ENCODE data around the gene CWF19L2. TPM values are rescaled to one million over a fixed set of nuclear protein-coding genes. Genes with fewer than 3 reads are reported as not detected.
"Not testable (repeated sequence)": the region's sequence is repeated elsewhere in the genome, so short reads cannot be mapped to it uniquely, and the experiment has no call there.

CWF19L2 gene
- total and polyA plus RNA-seq, 5 experiments from 2014 or later, result 6.2 to 35.7 (median 8.7) TPM

DNA sequence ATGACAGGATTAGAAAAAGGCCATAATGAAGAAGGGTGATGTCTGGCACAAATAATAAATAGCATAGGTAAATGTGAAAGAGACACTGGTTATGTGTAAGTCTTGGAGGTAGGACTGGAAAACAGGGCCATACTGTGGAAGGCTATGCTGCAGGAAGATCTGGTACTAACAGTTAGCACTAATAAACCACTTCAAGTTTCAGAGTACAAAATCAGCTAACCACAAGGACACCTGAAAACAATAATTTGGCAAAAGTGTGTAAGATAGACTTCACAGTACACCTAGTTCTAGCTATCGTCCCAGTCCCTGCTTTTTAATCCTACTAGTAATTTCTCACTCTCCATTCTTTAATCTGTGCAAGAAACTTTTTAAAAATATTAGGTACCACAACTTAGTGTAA is 44.3 kb downstream of the CWF19L2 start:
- ATAC-seq (no peak), DNase-seq (no peak)
- Mint-ChIP-seq H3K27me3 (no peaks in the 10 kb centered on the region), H3K4me1 (peaks cover 0 to 9% (median 0%) of the 10 kb centered on the region in 4 donors), H3K27ac (no peak overlapping the region), H3K36me3 (peaks cover 8 to 91% (median 51%) of the 10 kb centered on the region in 3 donors), H3K4me3 (no peak overlapping the region), H3K9me3 (no peaks in the 10 kb centered on the region)
- POLR2A ChIA-PET, result no interaction called here

DNA sequence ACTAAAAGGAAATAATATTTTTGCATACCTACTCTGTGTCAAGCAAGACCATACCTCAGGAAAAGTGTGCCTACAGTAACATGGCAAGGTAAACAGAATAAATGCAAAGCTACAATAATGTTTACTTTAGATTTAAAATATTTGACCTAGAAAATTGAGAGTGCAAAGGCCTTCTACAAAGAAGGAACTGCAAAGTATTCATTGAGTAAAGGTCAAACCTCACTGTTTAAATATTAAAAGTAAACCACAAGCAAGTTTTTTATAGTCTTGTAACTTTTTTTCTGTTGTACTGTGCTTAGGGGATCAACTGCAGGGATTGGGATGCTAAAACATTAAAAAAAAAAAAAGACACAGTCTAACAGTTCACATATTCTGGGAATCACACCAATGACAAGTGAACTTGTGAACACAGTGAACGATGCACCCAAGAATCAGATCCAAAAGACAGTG is 48.8 kb downstream of the CWF19L2 start:
- H3K27me3 Mint-ChIP-seq, result no peaks in the 10 kb centered on the region
- no peak overlapping the region for H3K27ac Mint-ChIP-seq
- H3K4me3 Mint-ChIP-seq, result no peak overlapping the region
- POLR2A ChIA-PET, result no interaction called here
- ATAC-seq, result no peak
- peaks cover 0 to 8% (median 1%) of the 10 kb centered on the region in 9 donors for H3K9me3 Mint-ChIP-seq
- H3K36me3 Mint-ChIP-seq, result peaks cover 31 to 86% (median 51%) of the 10 kb centered on the region in 3 donors
- DNase-seq, result no peak
- H3K4me1 Mint-ChIP-seq, result peaks cover 0 to 3% (median 0%) of the 10 kb centered on the region in 4 donors

DNA sequence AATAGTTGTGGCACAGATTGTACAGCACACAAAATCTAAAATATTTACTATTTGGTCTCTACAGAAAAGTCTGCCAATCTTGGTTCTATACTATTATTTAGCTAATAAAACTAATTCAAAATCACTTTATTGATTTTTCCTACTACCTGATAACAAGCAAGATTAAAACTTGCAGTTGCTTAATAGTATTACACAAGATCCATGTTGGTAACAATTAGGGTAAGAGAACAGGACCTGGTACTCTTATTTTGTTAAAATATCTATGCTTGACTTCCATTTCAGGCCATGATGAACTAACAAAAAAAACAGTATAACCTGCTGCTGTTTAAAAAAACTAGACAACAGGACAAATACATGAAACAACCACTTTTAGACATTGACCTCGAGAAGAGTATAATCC is 52.4 kb downstream of the CWF19L2 start:
- peaks cover 32 to 85% (median 63%) of the 10 kb centered on the region in 3 donors for H3K36me3 Mint-ChIP-seq
- H3K9me3 Mint-ChIP-seq, result peaks cover 0 to 24% (median 7%) of the 10 kb centered on the region in 9 donors
- peaks cover 0 to 10% (median 2%) of the 10 kb centered on the region in 4 donors for H3K4me1 Mint-ChIP-seq
- no peak for DNase-seq
- H3K4me3 Mint-ChIP-seq, result no peak overlapping the region
- no peaks in the 10 kb centered on the region for H3K27me3 Mint-ChIP-seq
- no peak overlapping the region for H3K27ac Mint-ChIP-seq
- POLR2A ChIA-PET, result no interaction called here
- no peak for ATAC-seq

DNA sequence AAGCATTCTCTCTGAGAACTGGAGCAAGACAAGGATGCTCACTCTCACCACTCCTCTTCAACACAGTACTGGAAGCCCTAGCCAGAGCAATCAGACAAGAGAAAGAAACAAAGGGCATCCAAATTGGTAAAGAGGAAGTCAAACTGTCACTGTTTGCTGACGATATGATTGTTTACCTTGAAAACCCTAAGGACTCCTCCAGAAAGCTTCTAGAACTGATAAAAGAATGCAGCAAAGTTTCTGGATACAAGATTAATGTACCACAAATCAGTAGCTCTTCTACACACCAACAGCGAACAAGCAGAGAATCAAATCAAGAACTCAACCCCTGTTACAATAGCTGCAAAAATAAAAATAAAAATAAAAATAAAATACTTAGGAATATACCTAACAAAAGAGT is 56.5 kb downstream of the CWF19L2 start:
- not testable (repeated sequence) for H3K27ac Mint-ChIP-seq

DNA sequence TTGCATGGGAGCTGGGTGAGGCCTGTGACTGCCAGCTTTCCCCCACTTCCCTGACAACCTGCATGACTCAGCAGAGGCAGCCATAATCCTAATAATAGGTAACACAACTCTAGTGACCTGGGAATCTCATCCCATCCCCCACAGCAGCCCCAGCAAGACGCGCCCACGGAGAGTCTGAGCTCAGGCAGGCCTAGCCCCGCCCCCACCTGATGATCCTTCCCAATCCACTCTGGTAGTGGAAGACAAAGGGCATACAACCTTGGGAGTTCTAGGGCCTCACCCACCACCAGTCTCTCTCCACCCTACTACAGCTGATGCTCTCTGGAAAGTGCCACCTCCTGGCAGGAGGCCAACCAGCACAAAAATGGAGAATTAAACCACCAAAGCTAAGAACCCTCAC is 60.3 kb downstream of the CWF19L2 start:
- DNase-seq, result no peak
- peaks cover 2 to 12% (median 7%) of the 10 kb centered on the region in 4 donors for H3K4me1 Mint-ChIP-seq
- no peak for ATAC-seq
- H3K27me3 Mint-ChIP-seq, result no peaks in the 10 kb centered on the region
- POLR2A ChIA-PET, result no interaction called here
- H3K9me3 Mint-ChIP-seq, result peaks cover 0 to 29% (median 5%) of the 10 kb centered on the region in 9 donors
- peaks cover 27 to 85% (median 58%) of the 10 kb centered on the region in 3 donors for H3K36me3 Mint-ChIP-seq
- peak overlapping the region in 1 of 10 donors; percentile 46 for H3K27ac Mint-ChIP-seq
- H3K4me3 Mint-ChIP-seq, result no peak overlapping the region

More for the DNA sequence above, 56.5 kb downstream of the CWF19L2 start:
- ATAC-seq, POLR2A ChIA-PET, H3K4me1 Mint-ChIP-seq, DNase-seq, H3K4me3 Mint-ChIP-seq, H3K27me3 Mint-ChIP-seq: not testable (repeated sequence)
- peaks cover 52 to 88% (median 72%) of the 10 kb centered on the region in 3 donors for H3K36me3 Mint-ChIP-seq
- H3K9me3 Mint-ChIP-seq, result peaks cover 0 to 42% (median 12%) of the 10 kb centered on the region in 9 donors

DNA sequence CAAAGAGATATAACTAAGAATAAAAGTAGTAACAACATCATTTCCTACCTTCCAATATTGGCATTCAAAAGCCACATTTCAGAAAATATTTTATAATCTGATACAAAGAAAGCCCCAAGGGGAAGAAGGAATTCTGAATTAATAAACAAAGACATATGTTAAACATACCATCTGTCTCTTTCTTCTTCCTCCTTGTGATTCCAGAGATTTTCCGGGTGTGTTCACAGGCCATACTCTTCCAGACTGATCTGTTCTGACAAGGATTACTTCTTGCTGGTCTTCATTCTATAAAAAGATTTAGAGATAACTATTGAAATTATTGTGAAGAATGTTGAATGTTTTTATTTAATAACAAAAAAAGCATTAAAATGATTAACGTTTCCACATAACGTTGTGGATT is 65.0 kb downstream of the CWF19L2 start:
- no peak overlapping the region for H3K27ac Mint-ChIP-seq
- H3K36me3 Mint-ChIP-seq, result peaks cover 25 to 86% (median 46%) of the 10 kb centered on the region in 3 donors
- POLR2A ChIA-PET, result no interaction called here
- no peaks in the 10 kb centered on the region for H3K27me3 Mint-ChIP-seq
- no peak overlapping the region for H3K4me3 Mint-ChIP-seq
- peaks cover 3 to 11% (median 7%) of the 10 kb centered on the region in 4 donors for H3K4me1 Mint-ChIP-seq
- no peaks in the 10 kb centered on the region for H3K9me3 Mint-ChIP-seq
- DNase-seq (no peak), ATAC-seq (no peak)

DNA sequence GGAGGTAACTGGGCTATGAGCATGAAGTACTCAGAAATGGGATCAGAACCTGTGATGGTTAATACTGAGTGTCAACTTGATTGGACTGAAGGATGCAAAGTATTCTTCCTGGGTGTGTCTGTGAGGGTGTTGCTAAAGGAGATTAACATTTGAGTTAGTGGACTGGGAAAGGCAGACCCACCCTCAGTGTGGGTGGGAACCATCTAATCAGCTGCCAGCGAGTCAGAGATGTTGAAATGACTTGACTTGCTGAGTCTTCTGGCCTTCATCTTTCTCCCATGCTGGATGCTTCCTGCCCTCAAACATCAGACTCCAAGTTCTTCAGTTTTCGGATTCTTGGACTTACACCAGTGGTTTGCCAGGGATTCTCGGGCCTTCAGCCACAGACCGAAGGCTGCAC is 66.9 kb downstream of the CWF19L2 start:
- H3K27ac Mint-ChIP-seq, H3K9me3 Mint-ChIP-seq, ATAC-seq, H3K4me3 Mint-ChIP-seq, POLR2A ChIA-PET, DNase-seq, H3K27me3 Mint-ChIP-seq: not testable (repeated sequence)
- H3K36me3 Mint-ChIP-seq, result peaks cover 25 to 83% (median 47%) of the 10 kb centered on the region in 3 donors
- H3K4me1 Mint-ChIP-seq, result peaks cover 14 to 22% (median 19%) of the 10 kb centered on the region in 4 donors

DNA sequence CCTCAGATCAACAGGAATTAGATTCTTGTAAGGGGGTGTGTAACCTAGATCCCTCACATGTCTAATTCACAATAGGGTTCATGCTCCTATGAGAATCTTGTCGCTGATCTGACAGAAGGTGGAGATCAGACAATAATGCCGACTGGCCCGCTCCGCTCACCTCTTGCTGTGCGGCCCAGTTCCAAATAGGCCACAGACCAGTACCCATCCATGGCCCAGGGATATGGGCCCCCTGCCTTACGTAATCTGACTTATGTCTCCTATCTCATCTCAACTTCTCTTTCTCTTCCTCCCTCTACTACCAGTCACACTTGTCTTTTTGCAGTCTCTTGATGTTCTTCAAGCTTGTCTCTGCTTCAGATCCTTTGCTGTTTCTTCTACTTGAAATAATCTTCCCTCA is 70.0 kb downstream of the CWF19L2 start:
- POLR2A ChIA-PET, result no interaction called here
- Mint-ChIP-seq H3K9me3 (no peaks in the 10 kb centered on the region), H3K36me3 (peaks cover 25 to 74% (median 42%) of the 10 kb centered on the region in 3 donors), H3K27ac (peak overlapping the region in 1 of 10 donors; percentile 0), H3K27me3 (no peaks in the 10 kb centered on the region), H3K4me3 (no peak overlapping the region), H3K4me1 (peaks cover 14 to 24% (median 19%) of the 10 kb centered on the region in 4 donors)
- no peak for DNase-seq
- ATAC-seq, result no peak

DNA sequence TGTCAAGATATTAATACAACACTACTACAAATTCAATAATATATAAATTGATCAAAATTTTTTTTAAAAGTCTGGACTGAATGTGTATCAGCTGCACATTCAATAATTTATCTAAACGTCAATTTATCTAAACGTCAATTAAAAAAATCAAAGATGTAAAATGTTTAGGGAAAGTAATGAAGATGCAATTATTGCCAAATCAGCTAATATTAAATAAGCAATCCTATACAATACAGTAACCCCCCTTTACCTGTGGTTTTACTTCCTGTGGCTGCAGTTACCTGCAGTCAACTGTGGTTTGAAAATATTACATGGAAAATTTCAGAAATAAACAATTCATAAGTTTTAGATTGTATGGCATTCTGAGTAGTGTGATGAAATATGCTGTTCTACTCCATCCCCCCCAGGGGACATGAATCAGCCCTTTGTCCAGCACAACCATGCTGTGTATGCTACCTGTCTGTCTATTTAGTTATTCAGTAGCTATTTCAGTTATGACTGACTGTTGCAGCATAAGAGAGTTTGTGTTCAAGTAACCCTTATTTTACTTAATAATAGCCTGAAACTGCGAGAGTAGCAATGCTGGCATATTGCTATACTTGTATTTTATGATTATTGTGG is 72.2 kb downstream of the CWF19L2 start:
- POLR2A ChIA-PET, result no interaction called here
- Mint-ChIP-seq H3K4me3 (no peak overlapping the region), H3K27me3 (no peaks in the 10 kb centered on the region), H3K4me1 (peaks cover 14 to 24% (median 19%) of the 10 kb centered on the region in 4 donors), H3K36me3 (peaks cover 18 to 60% (median 39%) of the 10 kb centered on the region in 3 donors), H3K27ac (no peak overlapping the region), H3K9me3 (no peaks in the 10 kb centered on the region)
- DNase-seq (no peak), ATAC-seq (no peak)

DNA sequence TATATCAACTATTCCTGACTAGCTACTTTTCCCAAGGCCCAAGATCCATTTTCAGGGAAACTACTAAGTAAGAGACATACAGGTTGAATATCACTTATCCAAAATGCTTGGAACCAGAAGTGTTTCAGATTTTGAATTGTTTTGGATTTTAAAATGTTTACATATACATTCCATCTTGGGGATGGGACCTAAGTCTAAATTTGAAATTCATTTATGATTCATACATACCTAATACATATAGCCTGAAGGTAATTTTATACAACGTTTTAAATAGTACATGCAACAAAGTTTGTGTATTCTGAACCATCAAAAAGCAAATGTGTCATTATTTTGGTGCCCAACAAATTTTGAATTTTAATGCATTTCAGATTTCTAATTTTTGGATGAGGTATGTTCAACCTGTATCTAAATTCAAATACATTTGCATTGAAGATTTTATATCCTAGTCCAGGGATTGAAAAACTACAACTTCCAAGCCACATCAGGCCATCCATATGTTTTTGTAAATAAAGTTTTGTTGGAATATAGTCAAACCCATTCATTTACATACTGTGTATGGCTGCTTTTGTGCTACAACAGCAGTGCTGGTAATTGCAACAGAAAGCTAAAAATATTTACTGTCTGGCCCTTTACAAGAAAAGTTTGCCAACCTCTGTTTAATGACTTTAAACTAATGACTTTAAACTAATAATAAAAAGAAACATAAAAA is 73.3 kb downstream of the CWF19L2 start:
- Mint-ChIP-seq H3K4me3 (no peak overlapping the region), H3K27ac (no peak overlapping the region), H3K36me3 (peaks cover 15 to 53% (median 35%) of the 10 kb centered on the region in 3 donors), H3K9me3 (no peaks in the 10 kb centered on the region), H3K27me3 (no peaks in the 10 kb centered on the region), H3K4me1 (peaks cover 12 to 22% (median 19%) of the 10 kb centered on the region in 4 donors)
- ATAC-seq (no peak), DNase-seq (no peak)
- POLR2A ChIA-PET, result interaction anchor here (0.6 kb wide), 1 partner anchor 99 kb away, joined by 3 read pairs; no protein-coding TSS in a partner anchor

DNA sequence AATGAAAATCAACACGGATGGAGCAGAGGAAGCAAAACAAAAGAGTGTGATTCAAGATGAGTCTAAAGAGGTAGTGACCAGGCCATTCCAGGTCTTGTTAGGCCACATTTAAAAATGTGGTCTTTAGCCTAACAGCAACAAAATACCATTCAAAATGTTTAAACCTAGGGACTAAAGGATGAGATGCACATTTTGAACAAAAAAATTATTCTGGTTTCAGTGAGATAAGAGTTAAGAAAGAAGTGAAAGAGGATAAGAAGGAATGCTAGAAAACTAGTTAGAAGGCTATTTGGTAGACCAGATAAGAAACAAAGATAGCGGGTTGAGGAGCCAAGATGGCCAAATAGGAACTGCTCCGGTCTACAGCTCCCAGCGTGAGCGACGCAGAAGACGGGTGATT is 85.2 kb downstream of the CWF19L2 start:
- peak overlapping the region in 5 of 10 donors; percentile 18 to 92 (median 54) for H3K27ac Mint-ChIP-seq

DNA sequence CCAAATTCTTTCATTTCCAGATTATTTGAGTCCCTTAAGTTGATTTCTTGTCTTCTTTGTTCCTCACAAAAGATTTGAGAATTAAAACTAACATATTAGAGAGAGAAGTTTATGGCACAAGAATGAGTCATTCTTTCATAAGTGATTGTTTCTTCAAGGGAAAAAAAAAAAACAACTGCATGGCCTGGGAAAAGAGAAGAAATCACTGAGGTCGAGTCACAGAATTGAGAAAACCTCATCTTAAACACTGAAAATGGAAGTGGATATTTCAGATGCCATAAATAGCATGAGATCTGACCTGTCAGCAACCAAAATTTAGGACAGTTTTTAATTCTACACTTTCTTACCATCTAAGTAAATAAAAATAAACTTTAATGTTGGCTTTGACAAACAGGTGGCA is 87.2 kb downstream of the CWF19L2 start:
- H3K4me3 Mint-ChIP-seq, result no peak overlapping the region
- POLR2A ChIA-PET, result no interaction called here
- H3K27me3 Mint-ChIP-seq, result no peaks in the 10 kb centered on the region
- no peak overlapping the region for H3K27ac Mint-ChIP-seq
- ATAC-seq (no peak), DNase-seq (no peak)
- H3K9me3 Mint-ChIP-seq, result peaks cover 0 to 11% (median 3%) of the 10 kb centered on the region in 9 donors
- peaks cover 21 to 37% (median 22%) of the 10 kb centered on the region in 3 donors for H3K36me3 Mint-ChIP-seq
- H3K4me1 Mint-ChIP-seq, result peaks cover 5 to 16% (median 8%) of the 10 kb centered on the region in 4 donors

More for the DNA sequence above, 85.2 kb downstream of the CWF19L2 start:
- DNase-seq, result no peak
- Mint-ChIP-seq H3K27me3 (no peaks in the 10 kb centered on the region), H3K4me3 (peak overlapping the region in 3 of 10 donors; percentile 2 to 52 (median 43)), H3K4me1 (peaks cover 5 to 16% (median 8%) of the 10 kb centered on the region in 4 donors), H3K36me3 (peaks cover 21 to 37% (median 22%) of the 10 kb centered on the region in 3 donors), H3K9me3 (peaks cover 0 to 11% (median 3%) of the 10 kb centered on the region in 9 donors)
- no peak for ATAC-seq
- POLR2A ChIA-PET, result no interaction called here

DNA sequence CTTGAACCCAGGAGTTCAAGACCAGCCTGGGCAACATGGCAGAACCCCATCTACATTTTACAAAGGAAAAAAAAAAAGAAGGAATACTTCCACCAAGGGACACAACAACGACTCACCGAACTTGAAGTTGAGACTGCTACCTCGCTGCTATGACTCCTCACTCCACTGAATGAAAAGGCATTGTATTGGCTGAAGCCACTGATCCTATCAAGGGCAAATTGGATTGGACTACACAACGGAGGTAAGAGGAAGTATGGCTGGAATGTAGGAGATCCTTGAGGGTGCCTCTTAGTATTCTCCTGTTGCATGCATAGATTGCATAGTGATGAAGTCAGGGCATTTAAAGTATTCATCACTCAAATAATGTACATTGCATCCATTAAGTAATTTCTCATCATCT is 97.9 kb downstream of the CWF19L2 start:
- H3K36me3 Mint-ChIP-seq, result peaks cover 26 to 58% (median 54%) of the 10 kb centered on the region in 3 donors
- peaks cover 0 to 8% (median under 1%) of the 10 kb centered on the region in 4 donors for H3K4me1 Mint-ChIP-seq
- no peak overlapping the region for H3K27ac Mint-ChIP-seq
- ATAC-seq, result no peak
- POLR2A ChIA-PET, result no interaction called here
- H3K9me3 Mint-ChIP-seq, result peaks cover 0 to 18% (median 5%) of the 10 kb centered on the region in 9 donors
- no peak overlapping the region for H3K4me3 Mint-ChIP-seq
- H3K27me3 Mint-ChIP-seq, result no peaks in the 10 kb centered on the region
- DNase-seq, result no peak

All from naive thymus-derived CD8-positive, alpha-beta T cell (primary cell).